Loucy (cell line): ENCODE data around the gene NSDHL.

Experiments used
- EZH2phosphoT487 ChIP-seq: fragments of 200-600 bp; IDR thresholded peaks from 2 replicates; pipeline ENCODE4 v1.6.1; 2018; ENCODE audit warnings: antibody characterized with exemption, mild to moderate bottlenecking, moderate library complexity, borderline replicate concordance
- TF ChIP-seq, protein P1 (sequence below): fragments of 200-600 bp; sonication (generic); conservative IDR thresholded peaks from 2 replicates; pipeline ENCODE4 v1.5.1; 2014; ENCODE audit warnings: mild to moderate bottlenecking, antibody characterized with exemption, low read length

DNA sequence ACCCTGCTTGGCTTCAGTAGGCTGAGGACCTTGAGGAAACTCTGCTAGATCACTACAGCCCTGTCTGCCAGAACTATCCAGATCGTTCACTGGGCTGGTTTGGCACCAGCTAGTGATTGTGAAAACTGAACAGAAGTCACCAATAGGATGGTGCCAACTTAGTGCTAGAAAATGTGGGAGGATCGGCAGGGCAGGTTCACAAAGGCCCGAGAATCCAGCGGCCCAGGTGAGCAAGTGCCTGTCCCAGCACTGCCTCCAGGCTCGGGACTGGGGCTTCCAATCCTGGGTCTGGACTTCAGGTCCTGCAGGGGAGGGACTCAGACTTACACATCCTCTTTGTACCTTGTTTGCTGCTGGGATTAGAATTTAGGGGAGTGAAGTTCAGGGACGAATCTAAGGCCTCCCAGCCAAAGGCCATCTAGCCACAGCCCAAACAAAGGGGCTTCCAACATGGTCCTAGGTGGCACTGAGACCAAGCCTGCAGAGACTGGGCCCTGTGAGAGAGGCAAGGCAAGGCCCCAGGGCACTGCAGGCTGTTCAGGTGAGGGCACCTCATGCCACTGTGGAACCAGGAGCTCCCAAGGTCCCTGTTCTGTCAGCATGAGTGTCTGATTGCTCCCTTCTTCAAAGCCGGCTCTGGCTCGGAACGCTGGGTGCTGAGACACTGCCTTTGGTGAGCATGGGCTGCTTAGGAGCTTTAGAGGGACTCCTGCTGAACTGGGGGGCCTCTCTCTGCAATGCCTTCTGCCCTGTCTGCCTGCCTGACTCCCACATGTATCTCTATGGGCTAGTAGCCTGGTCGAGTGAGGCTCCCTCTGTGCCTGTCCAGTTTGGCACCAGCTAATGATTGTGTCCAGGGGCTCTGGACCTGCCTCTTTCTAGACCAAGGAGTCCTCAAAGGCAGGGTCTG is 46.3 kb downstream of the NSDHL start:
- TF ChIP-seq, protein P1, sequence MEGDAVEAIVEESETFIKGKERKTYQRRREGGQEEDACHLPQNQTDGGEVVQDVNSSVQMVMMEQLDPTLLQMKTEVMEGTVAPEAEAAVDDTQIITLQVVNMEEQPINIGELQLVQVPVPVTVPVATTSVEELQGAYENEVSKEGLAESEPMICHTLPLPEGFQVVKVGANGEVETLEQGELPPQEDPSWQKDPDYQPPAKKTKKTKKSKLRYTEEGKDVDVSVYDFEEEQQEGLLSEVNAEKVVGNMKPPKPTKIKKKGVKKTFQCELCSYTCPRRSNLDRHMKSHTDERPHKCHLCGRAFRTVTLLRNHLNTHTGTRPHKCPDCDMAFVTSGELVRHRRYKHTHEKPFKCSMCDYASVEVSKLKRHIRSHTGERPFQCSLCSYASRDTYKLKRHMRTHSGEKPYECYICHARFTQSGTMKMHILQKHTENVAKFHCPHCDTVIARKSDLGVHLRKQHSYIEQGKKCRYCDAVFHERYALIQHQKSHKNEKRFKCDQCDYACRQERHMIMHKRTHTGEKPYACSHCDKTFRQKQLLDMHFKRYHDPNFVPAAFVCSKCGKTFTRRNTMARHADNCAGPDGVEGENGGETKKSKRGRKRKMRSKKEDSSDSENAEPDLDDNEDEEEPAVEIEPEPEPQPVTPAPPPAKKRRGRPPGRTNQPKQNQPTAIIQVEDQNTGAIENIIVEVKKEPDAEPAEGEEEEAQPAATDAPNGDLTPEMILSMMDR = no peak
- TF ChIP-seq EZH2phosphoT487 = no peak
